GM12872 (cell line): ENCODE results near the gene KANSL1L.

Experiments used
- TF ChIP-seq, protein P1 (sequence below): IDR thresholded peaks from 3 replicates; pipeline ENCODE4 v1.5.1; 2011; ENCODE audit warnings: low read depth, mild to moderate bottlenecking, low read length, moderate library complexity; ENCODE audit not compliant: insufficient read depth

The KANSL1L gene

DNA sequence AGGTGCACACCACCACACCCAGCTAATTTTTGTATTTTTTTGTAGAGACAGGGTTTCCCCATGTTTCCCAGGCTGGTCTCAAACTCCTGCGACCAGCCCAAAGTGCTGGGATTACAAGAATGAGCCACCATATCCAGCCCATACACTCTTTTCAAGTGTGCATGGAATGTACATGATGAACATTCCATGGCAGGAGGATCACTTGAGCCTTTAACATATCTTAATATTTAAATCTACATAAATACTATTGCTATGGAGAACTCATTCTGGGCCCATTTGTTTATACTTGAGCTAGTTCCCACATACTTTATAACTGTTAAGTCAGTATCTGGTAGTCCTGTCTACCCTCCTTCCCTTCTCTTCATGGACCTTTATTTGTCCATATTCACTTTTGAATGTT is 120.3 kb downstream of the KANSL1L start:
- TF ChIP-seq, protein P1, sequence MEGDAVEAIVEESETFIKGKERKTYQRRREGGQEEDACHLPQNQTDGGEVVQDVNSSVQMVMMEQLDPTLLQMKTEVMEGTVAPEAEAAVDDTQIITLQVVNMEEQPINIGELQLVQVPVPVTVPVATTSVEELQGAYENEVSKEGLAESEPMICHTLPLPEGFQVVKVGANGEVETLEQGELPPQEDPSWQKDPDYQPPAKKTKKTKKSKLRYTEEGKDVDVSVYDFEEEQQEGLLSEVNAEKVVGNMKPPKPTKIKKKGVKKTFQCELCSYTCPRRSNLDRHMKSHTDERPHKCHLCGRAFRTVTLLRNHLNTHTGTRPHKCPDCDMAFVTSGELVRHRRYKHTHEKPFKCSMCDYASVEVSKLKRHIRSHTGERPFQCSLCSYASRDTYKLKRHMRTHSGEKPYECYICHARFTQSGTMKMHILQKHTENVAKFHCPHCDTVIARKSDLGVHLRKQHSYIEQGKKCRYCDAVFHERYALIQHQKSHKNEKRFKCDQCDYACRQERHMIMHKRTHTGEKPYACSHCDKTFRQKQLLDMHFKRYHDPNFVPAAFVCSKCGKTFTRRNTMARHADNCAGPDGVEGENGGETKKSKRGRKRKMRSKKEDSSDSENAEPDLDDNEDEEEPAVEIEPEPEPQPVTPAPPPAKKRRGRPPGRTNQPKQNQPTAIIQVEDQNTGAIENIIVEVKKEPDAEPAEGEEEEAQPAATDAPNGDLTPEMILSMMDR, result no peak

DNA sequence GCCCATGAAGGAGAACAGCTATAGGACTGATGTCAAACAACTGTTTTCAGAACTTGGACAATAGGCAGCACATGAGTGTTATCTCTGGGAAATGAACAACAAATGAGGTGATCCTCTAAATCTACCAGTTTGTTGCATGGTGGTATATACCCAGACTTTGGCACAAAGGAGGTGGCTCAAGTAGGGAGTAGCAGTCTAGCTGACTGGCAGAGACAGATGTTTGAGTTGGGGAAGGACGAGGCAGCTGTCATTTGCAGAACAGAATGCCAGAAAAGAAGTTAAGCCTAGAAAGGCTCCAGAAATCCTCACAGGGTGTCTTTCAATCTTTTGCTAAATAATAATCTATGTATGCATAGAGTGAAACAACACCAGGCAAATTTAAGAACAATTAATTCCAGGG is 121.4 kb downstream of the KANSL1L start:
- TF ChIP-seq, protein P1, result no peak

DNA sequence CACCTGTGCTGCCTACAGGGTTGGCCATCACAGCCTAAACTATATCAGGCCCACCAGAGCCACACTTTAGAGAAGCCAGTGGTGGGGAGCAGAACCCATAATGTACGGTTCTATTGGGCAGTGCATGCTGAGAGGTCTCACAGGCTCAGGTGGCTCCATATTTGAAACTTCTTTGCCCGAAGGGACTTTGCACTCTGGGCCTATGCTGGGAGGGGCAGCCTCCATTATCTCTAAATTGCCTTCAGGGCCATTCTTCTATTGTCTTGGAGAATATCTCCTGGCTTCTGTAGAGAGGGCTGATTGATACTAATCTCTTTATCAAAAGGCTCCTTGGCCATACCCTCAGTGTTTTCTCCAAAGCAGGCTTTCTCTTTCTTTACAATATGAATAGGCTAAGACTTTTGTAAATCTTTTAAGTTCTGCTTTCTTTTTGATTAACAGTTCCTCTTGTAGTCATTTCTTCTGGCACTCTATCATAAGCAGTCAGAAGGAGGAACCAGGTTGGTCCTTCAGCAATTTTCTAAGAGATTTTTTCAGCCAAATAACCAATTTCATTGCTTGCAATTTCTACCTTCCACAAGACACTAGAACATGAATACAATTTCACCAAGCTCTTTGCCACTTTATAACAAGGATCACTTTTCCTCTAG is 124.2 kb downstream of the KANSL1L start:
- TF ChIP-seq, protein P1, result no peak

DNA sequence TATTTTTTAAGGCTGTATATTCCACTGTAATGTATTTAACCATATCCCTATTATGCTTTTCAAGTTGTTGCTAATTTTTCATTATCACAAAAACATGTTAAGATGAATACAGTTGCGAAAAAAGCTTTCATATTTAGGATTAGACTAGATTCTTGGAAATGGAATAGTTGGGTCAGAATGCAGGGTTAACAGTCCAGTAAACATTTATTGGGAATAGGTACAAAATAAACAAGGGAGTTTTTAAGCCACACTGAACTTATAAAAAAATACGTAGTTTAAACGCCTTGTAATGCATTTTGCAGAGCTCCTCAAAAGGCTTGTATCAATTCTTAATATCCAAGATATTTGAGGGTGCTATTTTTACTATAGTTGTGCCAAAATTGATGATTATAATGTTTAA is 133.1 kb downstream of the KANSL1L start:
- TF ChIP-seq, protein P1, result no peak

DNA sequence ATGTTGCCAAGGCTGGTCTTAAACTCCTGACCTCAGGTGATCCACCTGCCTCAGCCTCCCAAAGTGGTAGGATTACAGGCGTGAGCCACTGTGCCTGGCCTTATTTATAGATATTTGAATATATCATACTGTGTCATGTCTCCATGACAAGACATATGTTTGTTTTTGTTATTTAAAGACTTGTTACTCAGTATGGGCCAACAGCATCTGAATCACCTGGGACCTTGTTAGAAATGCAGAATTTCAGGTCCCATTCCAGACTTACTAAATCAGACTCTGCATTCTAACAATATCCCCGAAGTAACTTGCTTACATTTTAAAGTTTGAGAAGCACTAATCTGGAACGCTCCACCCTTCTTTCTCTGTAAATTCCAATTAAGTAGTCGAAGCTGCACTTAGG is 135.5 kb downstream of the KANSL1L start:
- TF ChIP-seq, protein P1, result no peak

DNA sequence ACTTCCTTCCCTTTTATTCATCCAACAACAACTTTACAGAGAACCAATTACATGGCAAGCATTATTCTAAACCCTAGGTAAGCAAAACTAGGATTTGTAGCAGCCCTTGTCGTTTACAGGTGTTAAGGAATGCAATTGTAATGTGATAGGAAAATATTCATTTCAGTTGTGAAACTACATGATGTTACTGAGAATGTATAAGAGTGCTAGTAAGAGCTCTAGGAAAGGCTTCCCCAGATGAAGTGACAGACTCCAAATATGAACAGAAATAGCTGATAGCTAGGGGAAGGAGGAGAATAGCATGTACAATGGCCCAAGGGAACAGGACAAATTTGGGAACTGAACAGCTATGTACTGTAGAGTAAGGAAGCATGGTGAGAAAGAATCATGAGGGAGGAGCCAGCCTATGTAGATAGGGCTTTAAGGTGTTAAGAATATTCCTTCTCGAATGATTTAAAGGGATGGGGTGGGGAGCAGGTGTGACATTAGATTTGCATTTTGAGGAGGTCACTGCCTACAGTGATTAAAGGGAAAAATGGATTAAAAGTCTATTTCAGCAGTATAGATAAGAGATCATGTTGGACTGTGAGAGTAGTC is 137.0 kb downstream of the KANSL1L start:
- TF ChIP-seq, protein P1, result no peak

DNA sequence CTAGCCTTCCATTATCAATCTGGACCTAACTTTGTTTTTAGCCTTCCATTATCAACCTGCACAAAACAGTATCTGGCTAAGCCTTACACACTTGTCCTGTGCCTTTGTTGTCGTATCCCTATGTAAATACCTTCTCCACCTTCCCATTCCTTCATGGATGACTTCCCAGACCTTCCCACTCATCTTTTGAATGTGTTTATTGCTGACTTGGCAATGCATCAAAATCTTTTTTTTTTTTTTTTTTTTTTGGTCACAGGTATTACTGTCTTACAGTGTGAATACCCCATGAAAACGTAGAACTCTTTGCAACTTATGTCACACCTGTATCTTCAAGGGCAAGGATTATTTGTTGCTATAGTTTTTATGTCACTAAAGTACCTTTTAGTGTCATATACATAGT is 143.0 kb downstream of the KANSL1L start:
- TF ChIP-seq, protein P1, result no peak
